ENCODE data around the gene TPRX1. TPM values are rescaled to one million over a fixed set of nuclear protein-coding genes. Genes with fewer than 3 reads are reported as not detected.

Gene TPRX1
- total and polyA plus RNA-seq, 2 of the 4 experiments (the other 2 are of a cell fraction), result not detected

GRCh38 chr19:47798904-47799266 is 5.5 kb downstream of the TPRX1 start:
- no CpG with 5 or more reads among the region's 4 CpGs for WGBS, 2 experiments (ENCODE audit: extremely low coverage in 2 of 2, insufficient read length in 1 of 2)
- Histone ChIP-seq H2BK15ac (ENCODE audit: low read depth, low read length) (no peak overlapping the region), H3K14ac (replicated peaks; ENCODE audit: low read depth, low read length) (no peak overlapping the region), H2BK5ac (ENCODE audit: low read depth, low read length, poor library complexity, severe bottlenecking) (no peak overlapping the region), H3K27me3 (ENCODE audit: control insufficient read depth, insufficient read depth, low read length) (peaks cover 7% of the 10 kb centered on the region), H2BK20ac (ENCODE audit: low read depth, low read length) (no peak overlapping the region), H3K4me1 (ENCODE audit: control insufficient read depth, insufficient read depth, low read length) (no peaks in the 10 kb centered on the region), H3K56ac (ENCODE audit: extremely low read depth, insufficient read depth, low read length) (no peak overlapping the region), H3K23ac (ENCODE audit: low read depth, low read length) (no peak overlapping the region), H2AK9ac (replicated peaks; ENCODE audit: low read depth, low read length, poor library complexity) (no peak overlapping the region), H3K27ac (ENCODE audit: insufficient read depth, low read length) (no peak overlapping the region), H4K91ac (ENCODE audit: insufficient read depth, low read depth, low read length) (no peak overlapping the region), H3K4ac (ENCODE audit: low read depth, low read length) (no peak overlapping the region), H3K79me1 (ENCODE audit: low read depth in 1 of 2, low read length in 2 of 2) (no peaks in the 10 kb centered on the region), H3K9me3 (ENCODE audit: control insufficient read depth, insufficient read depth, low read length) (no peaks in the 10 kb centered on the region), H3K4me3 (ENCODE audit: insufficient read depth, low read depth, low read length) (no peak overlapping the region), H3K9me1 (ENCODE audit: insufficient read depth, low read length) (no peaks in the 10 kb centered on the region), H3K4me2 (ENCODE audit: low read depth, low read length) (no peak overlapping the region), H2AFZ (replicated peaks; ENCODE audit: low read length, poor library complexity) (no peak overlapping the region), H3K18ac (ENCODE audit: low read depth, low read length) (no peak overlapping the region), H2BK120ac (ENCODE audit: low read depth, low read length) (no peak overlapping the region), H4K5ac (ENCODE audit: low read depth, low read length) (no peak overlapping the region), H4K8ac (ENCODE audit: low read depth in 2 of 2, low read length in 2 of 2) (no peak overlapping the region), H3K36me3 (ENCODE audit: control insufficient read depth, insufficient read depth, low read length) (no peaks in the 10 kb centered on the region), H3K9ac (ENCODE audit: low read depth, low read length) (no peak overlapping the region), H2AK5ac (ENCODE audit: low read depth, low read length) (no peak overlapping the region), H4K20me1 (ENCODE audit: insufficient read depth, low read length) (no peaks in the 10 kb centered on the region)
- ChIA-PET CTCF (interaction anchor here (1.5 to 1.8 kb wide), 2 partner anchors 8 to 64 kb away, joined by 3 to 5 read pairs; no protein-coding TSS in a partner anchor), POLR2A (ENCODE audit: unreplicated experiment) (no interaction called here)
- BruUV-seq (replicated peaks), result no TSS peak
- no peak for DNase-seq
- dilution Hi-C loops (cut with HindIII; ENCODE audit: low sequenced_read_pairs, unreplicated experiment), result no loop called here
- intact Hi-C loops (cut with micrococcal nuclease), result no loop called here
- in situ Hi-C loops (cut with MboI; ENCODE audit: low sequenced_read_pairs), result no loop called here
- TF ChIP-seq BHLHE40 (IDR thresholded peaks at IDR 0.05; ENCODE audit: low read depth, low read length), result no peak
- TF ChIP-seq, protein P1, sequence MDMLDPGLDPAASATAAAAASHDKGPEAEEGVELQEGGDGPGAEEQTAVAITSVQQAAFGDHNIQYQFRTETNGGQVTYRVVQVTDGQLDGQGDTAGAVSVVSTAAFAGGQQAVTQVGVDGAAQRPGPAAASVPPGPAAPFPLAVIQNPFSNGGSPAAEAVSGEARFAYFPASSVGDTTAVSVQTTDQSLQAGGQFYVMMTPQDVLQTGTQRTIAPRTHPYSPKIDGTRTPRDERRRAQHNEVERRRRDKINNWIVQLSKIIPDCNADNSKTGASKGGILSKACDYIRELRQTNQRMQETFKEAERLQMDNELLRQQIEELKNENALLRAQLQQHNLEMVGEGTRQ (IDR thresholded peaks at IDR 0.05; ENCODE audit: low read depth, low read length), result no peak
- no peak for TF ChIP-seq MXI1 (IDR thresholded peaks at IDR 0.05; ENCODE audit: borderline replicate concordance, low read depth, low read length)
- TF ChIP-seq FOS (IDR thresholded peaks at IDR 0.05; ENCODE audit: low read depth, low read length), result no peak
- TF ChIP-seq POLR2A (IDR thresholded peaks at IDR 0.05; ENCODE audit: low read depth, low read length), result no peak
- TF ChIP-seq MAFK (IDR thresholded peaks at IDR 0.05; ENCODE audit: low read depth, low read length), result no peak
- no peak for TF ChIP-seq RCOR1 (IDR thresholded peaks at IDR 0.05; ENCODE audit: insufficient replicate concordance, low read length)
- no peak for TF ChIP-seq MAZ (IDR thresholded peaks at IDR 0.05; ENCODE audit: borderline replicate concordance, low read depth, low read length)
- ATAC-seq (ENCODE audit: low read depth), result no peak

Data from IMR-90 (cell line).